ENCODE measurements around the gene C1QL2.

GRCh38 chr2:119160361-119160990 is 1.9 kb upstream of the C1QL2 start:
- TF ChIP-seq, protein P1, sequence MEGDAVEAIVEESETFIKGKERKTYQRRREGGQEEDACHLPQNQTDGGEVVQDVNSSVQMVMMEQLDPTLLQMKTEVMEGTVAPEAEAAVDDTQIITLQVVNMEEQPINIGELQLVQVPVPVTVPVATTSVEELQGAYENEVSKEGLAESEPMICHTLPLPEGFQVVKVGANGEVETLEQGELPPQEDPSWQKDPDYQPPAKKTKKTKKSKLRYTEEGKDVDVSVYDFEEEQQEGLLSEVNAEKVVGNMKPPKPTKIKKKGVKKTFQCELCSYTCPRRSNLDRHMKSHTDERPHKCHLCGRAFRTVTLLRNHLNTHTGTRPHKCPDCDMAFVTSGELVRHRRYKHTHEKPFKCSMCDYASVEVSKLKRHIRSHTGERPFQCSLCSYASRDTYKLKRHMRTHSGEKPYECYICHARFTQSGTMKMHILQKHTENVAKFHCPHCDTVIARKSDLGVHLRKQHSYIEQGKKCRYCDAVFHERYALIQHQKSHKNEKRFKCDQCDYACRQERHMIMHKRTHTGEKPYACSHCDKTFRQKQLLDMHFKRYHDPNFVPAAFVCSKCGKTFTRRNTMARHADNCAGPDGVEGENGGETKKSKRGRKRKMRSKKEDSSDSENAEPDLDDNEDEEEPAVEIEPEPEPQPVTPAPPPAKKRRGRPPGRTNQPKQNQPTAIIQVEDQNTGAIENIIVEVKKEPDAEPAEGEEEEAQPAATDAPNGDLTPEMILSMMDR (IDR thresholded peaks at IDR 0.05 in 8 of 11, conservative IDR thresholded peaks at IDR 0.05 in 3 of 11) = no peak
- no peak for TF ChIP-seq POLR2A (IDR thresholded peaks at IDR 0.05)

Data from spleen (tissue), 7 donors.